ENCODE results near the gene BRD3.

The BRD3 gene

GRCh38 chr9:134056483-134057306 lies 11.1 kb downstream of the BRD3 start:
- no peak for TF ChIP-seq FOXP2 (optimal IDR thresholded peaks at IDR 0.05; ENCODE audit: borderline replicate concordance, extremely low read depth, extremely low read length, insufficient read depth)
- no peak for TF ChIP-seq SIN3A (IDR thresholded peaks at IDR 0.05; ENCODE audit: borderline replicate concordance, insufficient read depth, low read length)

- TF ChIP-seq REST (IDR thresholded peaks at IDR 0.05; ENCODE audit: insufficient read depth in 1 of 2, low read depth in 2 of 2, low read length in 2 of 2) = no peak
- no peak for TF ChIP-seq POLR2AphosphoS5 (IDR thresholded peaks at IDR 0.05; ENCODE audit: low read depth, low read length)
- no peak for TF ChIP-seq FOXP2 (optimal IDR thresholded peaks at IDR 0.05; ENCODE audit: borderline replicate concordance, extremely low read depth, extremely low read length, insufficient read depth)
- TF ChIP-seq SIN3A (IDR thresholded peaks at IDR 0.05; ENCODE audit: borderline replicate concordance, insufficient read depth, low read length) = no peak
- no peak for TF ChIP-seq TAF1 (IDR thresholded peaks at IDR 0.05; ENCODE audit: borderline replicate concordance, insufficient read depth, low read length)
Observed at GRCh38 chr9:134055981-134056461, 11.8 kb downstream of the BRD3 start.

- TF ChIP-seq POLR2AphosphoS5 (IDR thresholded peaks at IDR 0.05; ENCODE audit: low read depth, low read length) (no peak), TAF1 (IDR thresholded peaks at IDR 0.05; ENCODE audit: borderline replicate concordance, insufficient read depth, low read length) (no peak), REST (IDR thresholded peaks at IDR 0.05; ENCODE audit: insufficient read depth in 1 of 2, low read depth in 2 of 2, low read length in 2 of 2) (no peak), SIN3A (IDR thresholded peaks at IDR 0.05; ENCODE audit: borderline replicate concordance, insufficient read depth, low read length) (no peak), FOXP2 (optimal IDR thresholded peaks at IDR 0.05; ENCODE audit: borderline replicate concordance, extremely low read depth, extremely low read length, insufficient read depth) (no peak)
Observed at GRCh38 chr9:134054891-134055811, 12.7 kb downstream of the BRD3 start.

- TF ChIP-seq TAF1 (IDR thresholded peaks at IDR 0.05; ENCODE audit: borderline replicate concordance, insufficient read depth, low read length) (no peak), REST (IDR thresholded peaks at IDR 0.05; ENCODE audit: insufficient read depth in 1 of 2, low read depth in 2 of 2, low read length in 2 of 2) (no peak), FOXP2 (optimal IDR thresholded peaks at IDR 0.05; ENCODE audit: borderline replicate concordance, extremely low read depth, extremely low read length, insufficient read depth) (no peak), SIN3A (IDR thresholded peaks at IDR 0.05; ENCODE audit: borderline replicate concordance, insufficient read depth, low read length) (no peak), POLR2AphosphoS5 (IDR thresholded peaks at IDR 0.05; ENCODE audit: low read depth, low read length) (no peak)
Observed at GRCh38 chr9:134053941-134054761, 13.7 kb downstream of the BRD3 start.

Data from PFSK-1 (cell line).